ACC112 (cell line): ENCODE data around the gene TNFRSF8.

Source experiments
- H2AFZ ChIP-seq: fragments of 200-600 bp; sonication (generic); one replicate; pipeline ENCODE4 v1.6.0; 2017; ENCODE audit warnings: antibody characterized with exemption, low read length; ENCODE audit not compliant: unreplicated experiment
- H3K27ac ChIP-seq: fragments of 200-600 bp; sonication (generic); 2 replicates; pipeline ENCODE4 v1.5.1; 2014; ENCODE audit warnings: low read depth, mild to moderate bottlenecking, antibody characterized with exemption, low read length, moderate library complexity
- H3K27me3 ChIP-seq: fragments of 200-600 bp; sonication (generic); 2 replicates; pipeline ENCODE4 v1.6.1; 2014; ENCODE audit warnings: mild to moderate bottlenecking, antibody characterized with exemption, low read length, moderate library complexity, mixed read lengths; ENCODE audit not compliant: insufficient read depth
- H3K36me3 ChIP-seq: fragments of 200-600 bp; sonication (generic); 2 replicates; pipeline ENCODE4 v1.6.1; 2016; ENCODE audit warnings: mild to moderate bottlenecking, antibody characterized with exemption, low read length, moderate library complexity, mixed read lengths; ENCODE audit not compliant: insufficient read depth
- H3K4me1 ChIP-seq: fragments of 200-600 bp; sonication (generic); one replicate; pipeline ENCODE4 v1.6.1; 2016; ENCODE audit warnings: low read length, mixed read lengths; ENCODE audit not compliant: insufficient read depth, unreplicated experiment, control insufficient read depth
- H3K4me3 ChIP-seq: fragments of 200-600 bp; sonication (generic); 2 replicates; pipeline ENCODE4 v1.5.1; 2014; ENCODE audit warnings: mild to moderate bottlenecking, low read depth, low read length
- H3K79me2 ChIP-seq: fragments of 200-600 bp; sonication (generic); one replicate; pipeline ENCODE4 v1.6.0; 2016; ENCODE audit warnings: low read length; ENCODE audit not compliant: control insufficient read depth, unreplicated experiment, insufficient read depth

TNFRSF8 gene

GRCh38 chr1:12080156-12080555 is 17.1 kb downstream of the TNFRSF8 start:
- no peak overlapping the region for H2AFZ ChIP-seq
- H3K27me3 ChIP-seq: no peaks in the 10 kb centered on the region
- no peak overlapping the region for H3K4me3 ChIP-seq
- H3K79me2 ChIP-seq: no peaks in the 10 kb centered on the region
- no peaks in the 10 kb centered on the region for H3K36me3 ChIP-seq
- no peak overlapping the region for H3K27ac ChIP-seq
- peaks cover 9% of the 10 kb centered on the region for H3K4me1 ChIP-seq

DNA sequence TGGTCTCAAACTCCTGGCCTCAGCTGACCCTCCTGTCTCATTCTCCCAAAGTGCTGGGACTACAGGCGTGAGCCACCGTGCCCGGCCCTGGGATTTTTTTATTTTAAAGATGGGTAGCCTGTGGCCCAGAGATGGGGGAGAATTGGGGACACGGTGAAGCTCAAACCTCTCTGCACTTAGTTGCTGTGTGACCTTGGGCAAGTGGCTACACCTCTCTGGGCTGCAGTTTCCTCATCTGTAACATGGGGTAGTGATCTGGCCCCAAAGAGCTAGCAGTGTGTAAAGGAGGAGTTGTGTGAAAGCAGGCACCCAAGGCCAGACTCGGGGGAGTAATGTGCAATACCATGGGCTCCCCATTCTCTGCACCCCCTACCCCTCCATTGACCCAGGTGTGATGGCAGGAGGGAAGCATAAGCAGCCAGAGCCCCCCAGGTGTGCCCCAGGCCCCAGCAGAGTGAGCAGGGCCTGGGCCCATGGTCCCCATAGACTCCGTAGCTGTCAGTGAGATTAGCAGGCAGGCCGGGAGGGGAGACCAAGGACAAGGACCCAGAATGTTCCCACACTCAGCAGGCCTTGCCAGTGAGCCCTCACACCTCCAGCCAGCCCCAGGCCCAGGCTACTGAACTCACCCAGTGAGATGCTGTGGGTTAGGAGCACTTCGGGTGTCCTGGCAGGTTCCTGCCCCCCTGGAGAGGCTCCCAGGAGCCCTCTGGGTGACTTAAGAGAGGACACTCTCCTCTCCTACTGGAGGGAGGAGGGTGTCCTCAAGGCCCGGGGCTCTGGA is 17.9 kb downstream of the TNFRSF8 start:
- Histone ChIP-seq H3K36me3 (no peaks in the 10 kb centered on the region), H2AFZ (no peak overlapping the region), H3K27ac (no peak overlapping the region), H3K79me2 (no peaks in the 10 kb centered on the region), H3K4me1 (peaks cover under 1% of the 10 kb centered on the region), H3K4me3 (no peak overlapping the region), H3K27me3 (no peaks in the 10 kb centered on the region)

GRCh38 chr1:12081648-12082396 is 18.7 kb downstream of the TNFRSF8 start:
- no peak overlapping the region for H3K27ac ChIP-seq

DNA sequence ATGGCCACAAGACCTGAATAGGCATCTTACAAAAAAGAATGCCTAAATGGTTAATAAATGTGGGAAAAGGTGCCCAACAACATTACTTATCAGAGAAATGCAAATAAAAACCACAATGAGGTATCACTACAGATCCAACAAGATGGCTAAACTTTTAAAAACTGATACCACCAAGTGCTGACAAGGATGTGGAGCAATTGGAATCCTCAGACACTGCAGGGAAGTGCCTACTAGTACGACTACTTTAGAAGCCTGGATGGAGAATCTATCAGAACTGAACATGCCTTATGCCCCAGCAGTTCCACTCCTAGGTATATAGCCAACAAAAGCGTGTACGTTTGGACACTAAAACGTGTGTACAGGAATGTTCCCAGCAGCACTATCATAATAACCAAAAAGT is 19.9 kb downstream of the TNFRSF8 start:
- no peaks in the 10 kb centered on the region for H3K4me1 ChIP-seq
- no peak overlapping the region for H2AFZ ChIP-seq
- H3K27me3 ChIP-seq: no peaks in the 10 kb centered on the region
- no peak overlapping the region for H3K27ac ChIP-seq
- no peak overlapping the region for H3K4me3 ChIP-seq
- no peaks in the 10 kb centered on the region for H3K79me2 ChIP-seq
- H3K36me3 ChIP-seq: no peaks in the 10 kb centered on the region

More at GRCh38 chr1:12081648-12082396, 18.7 kb downstream of the TNFRSF8 start:
- Histone ChIP-seq H3K4me3 (no peak overlapping the region), H3K27me3 (no peaks in the 10 kb centered on the region), H3K36me3 (no peaks in the 10 kb centered on the region), H2AFZ (no peak overlapping the region), H3K4me1 (no peaks in the 10 kb centered on the region), H3K79me2 (no peaks in the 10 kb centered on the region)

DNA sequence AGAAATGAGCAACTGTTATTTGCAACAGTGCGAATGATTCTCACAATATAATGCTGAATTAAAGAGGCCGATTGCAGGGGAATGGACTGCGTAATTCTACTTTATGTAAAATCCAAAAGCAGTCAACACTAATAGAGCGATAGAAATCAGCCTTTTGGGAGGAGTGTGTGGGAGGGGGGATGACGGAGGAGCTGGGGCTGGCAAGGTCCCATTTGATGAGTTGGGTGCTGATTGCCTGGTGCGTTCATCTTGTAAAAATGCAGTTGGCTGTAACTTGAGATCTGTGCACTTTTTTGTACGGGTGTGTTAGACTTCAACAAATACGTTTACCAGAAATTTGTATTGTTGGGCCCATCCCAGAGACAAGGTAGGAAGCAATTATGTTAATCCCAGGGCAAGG is 20.7 kb downstream of the TNFRSF8 start:
- Histone ChIP-seq H3K4me1 (no peaks in the 10 kb centered on the region), H3K27ac (no peak overlapping the region), H3K79me2 (no peaks in the 10 kb centered on the region), H3K4me3 (no peak overlapping the region), H2AFZ (no peak overlapping the region), H3K27me3 (no peaks in the 10 kb centered on the region), H3K36me3 (no peaks in the 10 kb centered on the region)

GRCh38 chr1:12085643-12086260 is 22.6 kb downstream of the TNFRSF8 start:
- no peaks in the 10 kb centered on the region for H3K27me3 ChIP-seq
- H3K36me3 ChIP-seq: no peaks in the 10 kb centered on the region
- H3K79me2 ChIP-seq: no peaks in the 10 kb centered on the region
- H3K4me3 ChIP-seq: no peak overlapping the region
- no peak overlapping the region for H3K27ac ChIP-seq
- no peak overlapping the region for H2AFZ ChIP-seq
- H3K4me1 ChIP-seq: no peaks in the 10 kb centered on the region

GRCh38 chr1:12087797-12088314 is 24.8 kb downstream of the TNFRSF8 start:
- no peak overlapping the region for H2AFZ ChIP-seq
- H3K79me2 ChIP-seq: no peaks in the 10 kb centered on the region
- no peaks in the 10 kb centered on the region for H3K27me3 ChIP-seq
- no peaks in the 10 kb centered on the region for H3K4me1 ChIP-seq
- no peak overlapping the region for H3K27ac ChIP-seq
- H3K4me3 ChIP-seq: no peak overlapping the region
- H3K36me3 ChIP-seq: no peaks in the 10 kb centered on the region

DNA sequence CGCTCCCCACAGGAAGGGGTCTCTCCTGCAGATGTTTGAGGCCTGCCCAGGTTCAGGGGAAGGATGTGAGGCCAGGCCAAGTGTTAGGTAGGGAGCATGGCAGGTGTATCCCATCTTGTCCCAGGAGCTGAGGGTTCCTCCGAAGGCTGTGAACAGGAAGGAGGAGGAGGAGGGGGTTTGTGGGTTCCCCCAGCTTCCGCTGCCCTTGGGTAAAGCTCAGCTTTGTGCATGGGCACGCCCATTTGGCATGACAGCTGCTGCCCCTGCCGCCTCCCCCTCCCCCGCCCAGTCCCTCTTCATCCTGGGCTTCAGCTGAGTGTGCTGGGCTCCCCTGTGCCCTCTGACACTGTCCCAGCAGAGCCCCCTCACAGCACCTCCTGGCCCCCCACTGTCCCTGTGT is 25.5 kb downstream of the TNFRSF8 start:
- no peak overlapping the region for H2AFZ ChIP-seq
- H3K4me1 ChIP-seq: no peaks in the 10 kb centered on the region
- H3K27ac ChIP-seq: no peak overlapping the region
- H3K36me3 ChIP-seq: no peaks in the 10 kb centered on the region
- H3K79me2 ChIP-seq: no peaks in the 10 kb centered on the region
- H3K27me3 ChIP-seq: no peaks in the 10 kb centered on the region
- no peak overlapping the region for H3K4me3 ChIP-seq

GRCh38 chr1:12090326-12090725 is 27.2 kb downstream of the TNFRSF8 start:
- H3K4me1 ChIP-seq: no peaks in the 10 kb centered on the region

DNA sequence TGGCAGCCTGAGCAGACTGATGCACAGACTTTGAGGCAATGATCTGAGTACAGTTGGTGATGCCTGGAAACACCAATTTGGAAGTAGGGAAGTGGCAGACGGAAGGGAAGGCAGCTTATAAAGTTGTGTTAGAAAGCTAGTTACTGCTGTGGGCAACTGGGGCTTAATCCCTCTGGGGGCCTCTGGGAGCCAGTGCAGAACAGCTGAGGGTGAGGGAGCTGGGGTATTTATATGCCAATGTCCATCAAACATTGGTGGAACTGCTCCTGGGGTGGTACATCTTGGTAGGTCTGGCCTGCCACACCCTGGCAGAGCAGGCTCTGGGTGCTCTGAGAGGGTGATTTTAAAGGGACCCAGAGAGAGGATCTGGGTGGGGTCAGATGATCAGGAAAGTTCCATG is 28.1 kb downstream of the TNFRSF8 start:
- H3K4me3 ChIP-seq: no peak overlapping the region
- H2AFZ ChIP-seq: no peak overlapping the region
- H3K36me3 ChIP-seq: no peaks in the 10 kb centered on the region
- no peak overlapping the region for H3K27ac ChIP-seq
- H3K4me1 ChIP-seq: no peaks in the 10 kb centered on the region
- no peaks in the 10 kb centered on the region for H3K27me3 ChIP-seq
- H3K79me2 ChIP-seq: no peaks in the 10 kb centered on the region

More at GRCh38 chr1:12090326-12090725, 27.2 kb downstream of the TNFRSF8 start:
- H3K27me3 ChIP-seq: no peaks in the 10 kb centered on the region
- no peak overlapping the region for H2AFZ ChIP-seq
- H3K36me3 ChIP-seq: no peaks in the 10 kb centered on the region
- no peak overlapping the region for H3K4me3 ChIP-seq
- no peaks in the 10 kb centered on the region for H3K79me2 ChIP-seq
- H3K27ac ChIP-seq: no peak overlapping the region
